Measurements from ENCODE around the gene ISOC2.

Gene ISOC2

GRCh38 chr19:55489711-55490477 lies 28.5 kb upstream of the ISOC2 start:
- DNase-seq: no peak

GRCh38 chr19:55488986-55489710 lies 27.7 kb upstream of the ISOC2 start:
- no peak for DNase-seq

- no peak for DNase-seq
These were observed 26.7 kb upstream of the ISOC2 start, which contains the start of gene SSC5D for GRCh38 chr19:55487924-55488687. Gene SSC5D, plus strand, starts transcription at chr19:55488436. Its CDS starts 154 bp downstream, at chr19:55488590.

GRCh38 chr19:55486971-55487923 lies 25.8 kb upstream of the ISOC2 start:
- DNase-seq: no peak

GRCh38 chr19:55486043-55486970 lies 24.9 kb upstream of the ISOC2 start:
- DNase-seq: no peak

- no peak for DNase-seq
These were observed 24.1 kb upstream of the ISOC2 start for GRCh38 chr19:55485439-55486011.

GRCh38 chr19:55484593-55485438 lies 23.4 kb upstream of the ISOC2 start, which contains the start of gene NAT14:
Gene NAT14, plus strand, starts transcription at chr19:55485188. Its CDS starts 521 bp downstream, at chr19:55485709.
- DNase-seq: peak; percentile 95

GRCh38 chr19:55483706-55484592 lies 22.5 kb upstream of the ISOC2 start:
- no peak for DNase-seq

GRCh38 chr19:55482967-55483705 lies 21.7 kb upstream of the ISOC2 start:
- DNase-seq: no peak

GRCh38 chr19:55482156-55482961 lies 20.9 kb upstream of the ISOC2 start:
- DNase-seq: no peak

- DNase-seq: no peak
These were observed 20.3 kb upstream of the ISOC2 start for GRCh38 chr19:55481794-55482155.

GRCh38 chr19:55481148-55481793 lies 19.8 kb upstream of the ISOC2 start:
- no peak for DNase-seq

GRCh38 chr19:55479451-55480230 lies 18.2 kb upstream of the ISOC2 start:
- DNase-seq: no peak

- no peak for DNase-seq
These were observed 17.6 kb upstream of the ISOC2 start for GRCh38 chr19:55479045-55479444.

- no peak for DNase-seq
These were observed 16.9 kb upstream of the ISOC2 start for GRCh38 chr19:55478364-55478763.

GRCh38 chr19:55477905-55478304 lies 16.5 kb upstream of the ISOC2 start:
- no peak for DNase-seq
